ENCODE data around the gene SERTAD2. TPM values are rescaled to one million over a fixed set of nuclear protein-coding genes. Genes with fewer than 3 reads are reported as not detected.

The SERTAD2 gene
- total RNA-seq, 1 donor from 2014 or later = 9.8 TPM

DNA sequence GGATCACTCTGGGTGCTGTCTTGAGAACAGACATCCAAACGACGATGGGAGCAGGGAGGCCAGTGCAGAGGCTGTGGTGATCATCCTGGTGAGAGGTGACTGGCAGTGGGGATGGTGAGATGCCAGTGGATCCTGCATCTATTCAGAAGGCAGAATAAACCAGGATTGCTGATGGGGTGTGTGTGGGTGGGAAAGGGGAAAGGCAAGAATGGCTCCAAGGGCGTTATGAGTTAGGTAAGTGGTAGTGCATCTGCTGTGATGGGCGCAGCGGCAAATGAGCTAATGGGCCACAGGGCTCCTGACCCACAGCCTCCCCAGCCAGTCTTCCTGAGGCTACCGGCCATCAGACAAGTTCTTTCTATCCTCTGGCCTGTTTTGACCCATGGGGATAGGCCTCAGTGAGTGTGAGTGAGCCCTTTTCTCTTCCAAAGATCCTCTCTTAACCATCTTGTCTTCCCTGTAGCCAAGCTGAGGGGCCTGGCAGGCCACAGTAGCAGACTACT, 29.6 kb downstream of the SERTAD2 start:
- Mint-ChIP-seq H3K9me3 (ENCODE audit: unreplicated experiment) (no peaks in the 10 kb centered on the region), H3K36me3 (ENCODE audit: low read depth, unreplicated experiment) (no peaks in the 10 kb centered on the region), H3K27ac (ENCODE audit: unreplicated experiment) (no peak overlapping the region), H3K27me3 (ENCODE audit: unreplicated experiment) (peaks cover 6% of the 10 kb centered on the region), H3K4me3 (ENCODE audit: unreplicated experiment) (no peak overlapping the region), H3K4me1 (ENCODE audit: unreplicated experiment) (peaks cover 10% of the 10 kb centered on the region)
- no peak for DNase-seq (ENCODE audit: low spot score)
- TF ChIP-seq, protein P1, sequence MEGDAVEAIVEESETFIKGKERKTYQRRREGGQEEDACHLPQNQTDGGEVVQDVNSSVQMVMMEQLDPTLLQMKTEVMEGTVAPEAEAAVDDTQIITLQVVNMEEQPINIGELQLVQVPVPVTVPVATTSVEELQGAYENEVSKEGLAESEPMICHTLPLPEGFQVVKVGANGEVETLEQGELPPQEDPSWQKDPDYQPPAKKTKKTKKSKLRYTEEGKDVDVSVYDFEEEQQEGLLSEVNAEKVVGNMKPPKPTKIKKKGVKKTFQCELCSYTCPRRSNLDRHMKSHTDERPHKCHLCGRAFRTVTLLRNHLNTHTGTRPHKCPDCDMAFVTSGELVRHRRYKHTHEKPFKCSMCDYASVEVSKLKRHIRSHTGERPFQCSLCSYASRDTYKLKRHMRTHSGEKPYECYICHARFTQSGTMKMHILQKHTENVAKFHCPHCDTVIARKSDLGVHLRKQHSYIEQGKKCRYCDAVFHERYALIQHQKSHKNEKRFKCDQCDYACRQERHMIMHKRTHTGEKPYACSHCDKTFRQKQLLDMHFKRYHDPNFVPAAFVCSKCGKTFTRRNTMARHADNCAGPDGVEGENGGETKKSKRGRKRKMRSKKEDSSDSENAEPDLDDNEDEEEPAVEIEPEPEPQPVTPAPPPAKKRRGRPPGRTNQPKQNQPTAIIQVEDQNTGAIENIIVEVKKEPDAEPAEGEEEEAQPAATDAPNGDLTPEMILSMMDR (IDR thresholded peaks at IDR 0.05; ENCODE audit: unreplicated experiment) = no peak

DNA sequence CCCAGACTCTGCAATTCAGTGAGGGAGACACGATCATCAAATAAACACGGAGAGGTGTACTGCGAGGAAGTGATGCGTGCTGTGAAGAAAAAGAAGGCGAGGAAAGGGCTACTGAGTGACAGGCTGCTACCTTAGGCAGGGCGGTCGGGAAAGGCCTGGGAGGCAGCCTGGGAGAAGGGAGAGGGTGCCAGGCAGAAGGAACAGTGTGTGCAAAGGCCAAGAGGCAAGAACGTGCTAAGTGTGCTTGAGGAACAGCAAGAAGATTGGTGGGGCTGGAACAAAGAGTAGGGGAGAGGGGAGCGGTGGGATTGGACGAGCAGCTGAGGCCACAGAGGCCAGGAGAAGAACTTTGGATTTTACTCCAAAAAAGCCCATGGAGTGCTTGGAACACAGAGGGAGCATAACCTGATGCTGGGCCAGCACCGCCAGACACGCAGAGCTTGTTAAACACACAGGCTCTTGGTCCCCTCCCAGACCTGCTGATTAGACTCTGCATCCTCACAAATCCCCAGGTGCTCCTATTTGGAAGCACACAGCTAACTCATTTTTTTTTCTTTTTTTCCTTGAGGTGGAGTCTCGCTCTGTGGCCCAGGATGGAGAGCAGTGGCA, 30.4 kb downstream of the SERTAD2 start:
- Mint-ChIP-seq H3K4me1 (ENCODE audit: unreplicated experiment) (peaks cover 10% of the 10 kb centered on the region), H3K27me3 (ENCODE audit: unreplicated experiment) (peaks cover 6% of the 10 kb centered on the region), H3K27ac (ENCODE audit: unreplicated experiment) (no peak overlapping the region), H3K36me3 (ENCODE audit: low read depth, unreplicated experiment) (no peaks in the 10 kb centered on the region), H3K4me3 (ENCODE audit: unreplicated experiment) (no peak overlapping the region), H3K9me3 (ENCODE audit: unreplicated experiment) (no peaks in the 10 kb centered on the region)
- no peak for DNase-seq (ENCODE audit: low spot score)
- TF ChIP-seq, protein P1 (IDR thresholded peaks at IDR 0.05; ENCODE audit: unreplicated experiment) = no peak

DNA sequence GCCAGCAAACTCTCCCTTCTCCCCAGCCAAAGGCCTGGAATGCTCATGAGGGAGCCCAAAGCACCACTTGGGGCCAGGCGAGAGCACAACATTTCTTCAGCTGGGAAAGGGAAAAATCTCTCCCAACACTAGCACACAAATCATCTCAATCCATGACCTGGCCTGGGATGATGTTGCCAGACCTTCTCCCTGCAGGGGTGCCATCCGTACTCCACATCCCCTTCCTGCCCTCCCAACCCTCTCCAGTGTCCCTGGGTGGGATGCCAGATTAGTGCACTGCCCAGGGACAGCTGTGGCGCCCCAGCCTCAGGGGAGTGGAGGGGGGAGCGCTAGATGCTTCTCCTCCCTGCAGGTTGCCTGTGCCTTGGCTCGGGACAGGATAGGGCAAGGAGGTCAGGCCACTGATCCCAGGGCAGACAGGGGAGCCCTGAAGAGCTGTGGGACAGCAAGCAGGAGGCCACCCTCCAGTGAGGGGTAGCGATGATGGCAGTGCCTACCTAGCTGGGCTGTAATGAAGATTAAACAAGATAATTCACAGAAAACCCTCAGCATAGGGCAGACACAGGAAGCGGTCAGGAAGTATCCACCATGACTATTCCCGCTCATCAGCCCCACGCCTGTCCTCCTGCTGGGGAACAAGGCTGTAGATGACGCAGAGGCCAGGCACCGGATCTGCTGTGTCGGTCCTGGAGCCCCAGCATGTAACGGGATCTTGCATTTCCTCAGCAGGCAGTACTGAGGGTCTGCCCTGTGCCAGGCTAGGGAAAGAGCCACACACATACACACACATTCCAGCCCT, 31.1 kb downstream of the SERTAD2 start:
- Mint-ChIP-seq H3K4me1 (ENCODE audit: unreplicated experiment) (peaks cover 10% of the 10 kb centered on the region), H3K27ac (ENCODE audit: unreplicated experiment) (no peak overlapping the region), H3K4me3 (ENCODE audit: unreplicated experiment) (no peak overlapping the region), H3K36me3 (ENCODE audit: low read depth, unreplicated experiment) (no peaks in the 10 kb centered on the region), H3K9me3 (ENCODE audit: unreplicated experiment) (no peaks in the 10 kb centered on the region), H3K27me3 (ENCODE audit: unreplicated experiment) (peaks cover 6% of the 10 kb centered on the region)
- TF ChIP-seq, protein P1 (IDR thresholded peaks at IDR 0.05; ENCODE audit: unreplicated experiment) = no peak
- DNase-seq (ENCODE audit: low spot score) = no peak

DNA sequence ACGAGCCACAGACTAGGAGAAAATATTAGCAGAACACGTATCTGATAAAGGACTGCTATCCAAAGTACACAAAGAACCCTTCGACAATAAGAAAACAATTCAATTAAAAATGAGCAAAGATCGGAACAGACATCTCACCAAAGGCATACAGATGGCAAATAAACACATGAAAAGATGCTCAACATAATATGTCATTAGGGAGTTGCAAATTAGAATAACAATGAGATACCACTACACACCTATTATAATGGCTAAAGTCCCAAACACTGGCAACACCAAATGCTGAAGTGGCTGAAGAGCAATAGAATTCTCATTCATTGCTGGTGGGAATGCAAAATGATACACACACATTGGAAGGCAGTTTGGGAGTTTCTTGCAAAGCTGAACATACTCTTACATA, 33.1 kb downstream of the SERTAD2 start:
- no peak overlapping the region for H3K27ac Mint-ChIP-seq (ENCODE audit: unreplicated experiment)
- no peak overlapping the region for H3K4me3 Mint-ChIP-seq (ENCODE audit: unreplicated experiment)
- peaks cover 6% of the 10 kb centered on the region for H3K27me3 Mint-ChIP-seq (ENCODE audit: unreplicated experiment)
- peaks cover 5% of the 10 kb centered on the region for H3K4me1 Mint-ChIP-seq (ENCODE audit: unreplicated experiment)
- TF ChIP-seq, protein P1 (IDR thresholded peaks at IDR 0.05; ENCODE audit: unreplicated experiment) = no peak
- no peaks in the 10 kb centered on the region for H3K36me3 Mint-ChIP-seq (ENCODE audit: low read depth, unreplicated experiment)
- no peak for DNase-seq (ENCODE audit: low spot score)
- no peaks in the 10 kb centered on the region for H3K9me3 Mint-ChIP-seq (ENCODE audit: unreplicated experiment)

DNA sequence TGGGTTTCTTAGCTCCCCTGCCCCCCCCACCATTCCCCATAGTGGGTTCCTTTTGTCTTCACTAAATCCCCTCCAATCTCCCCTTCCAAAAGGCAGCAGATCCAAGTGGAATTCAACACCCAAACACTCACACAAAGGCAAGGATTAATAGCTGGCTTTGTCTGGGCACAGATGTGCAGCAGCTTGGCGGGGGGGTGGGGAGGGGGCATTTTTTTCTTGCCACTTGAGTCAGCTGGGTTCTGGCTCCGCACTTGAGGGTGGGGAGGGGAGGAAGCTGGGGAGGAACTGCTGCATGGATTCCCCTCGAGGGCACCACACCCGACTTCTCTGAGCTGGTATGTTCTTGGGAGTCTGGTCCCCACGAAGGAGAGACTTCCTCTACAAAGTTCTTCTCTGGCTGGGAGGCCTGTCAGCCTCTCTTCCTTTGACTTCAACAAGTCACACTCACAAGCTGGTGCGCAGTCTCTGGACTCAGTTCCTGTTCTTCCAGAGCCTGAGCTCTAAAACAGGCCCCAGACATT, 36.0 kb downstream of the SERTAD2 start:
- Mint-ChIP-seq H3K27ac (ENCODE audit: unreplicated experiment) (no peak overlapping the region), H3K4me3 (ENCODE audit: unreplicated experiment) (no peak overlapping the region), H3K9me3 (ENCODE audit: unreplicated experiment) (no peaks in the 10 kb centered on the region), H3K36me3 (ENCODE audit: low read depth, unreplicated experiment) (no peaks in the 10 kb centered on the region), H3K27me3 (ENCODE audit: unreplicated experiment) (peaks cover 1% of the 10 kb centered on the region), H3K4me1 (ENCODE audit: unreplicated experiment) (no peaks in the 10 kb centered on the region)
- TF ChIP-seq, protein P1 (IDR thresholded peaks at IDR 0.05; ENCODE audit: unreplicated experiment) = no peak
- DNase-seq (ENCODE audit: low spot score) = no peak

All from endothelial cell (in vitro differentiated cells).